ENCODE measurements around the gene HSPE1.
"Not testable (repeated sequence)": the region's sequence is repeated elsewhere in the genome, so short reads cannot be mapped to it uniquely, and the experiment has no call there.

HSPE1 gene

GRCh38 chr2:197498235-197498936, 1.8 kb upstream of the HSPE1 start:
- DNase-seq (ENCODE audit: low read depth in 2 of 3, low spot score in 2 of 3): no peak

- peak; percentile 27 to 37 (median 35) for DNase-seq (ENCODE audit: low read depth in 2 of 3, low spot score in 2 of 3)
Measured at GRCh38 chr2:197498937-197499593, 1.1 kb upstream of the HSPE1 start.

GRCh38 chr2:197500503-197501131, 438 bp downstream of the HSPE1 start:
- no peak for DNase-seq (ENCODE audit: low read depth in 2 of 3, low spot score in 2 of 3)

GRCh38 chr2:197502201-197502600, 2.0 kb downstream of the HSPE1 start:
- DNase-seq (ENCODE audit: low read depth in 2 of 3, low spot score in 2 of 3): no peak

GRCh38 chr2:197502685-197503084, 2.5 kb downstream of the HSPE1 start:
- DNase-seq (ENCODE audit: low read depth in 2 of 3, low spot score in 2 of 3): no peak

- DNase-seq (ENCODE audit: low read depth in 2 of 3, low spot score in 2 of 3): no peak
Measured at GRCh38 chr2:197504000-197504399, 3.8 kb downstream of the HSPE1 start.

GRCh38 chr2:197504512-197504911, 4.3 kb downstream of the HSPE1 start:
- DNase-seq (ENCODE audit: low read depth in 2 of 3, low spot score in 2 of 3): no peak

GRCh38 chr2:197506658-197507057, 6.5 kb downstream of the HSPE1 start:
- DNase-seq (ENCODE audit: low read depth in 2 of 3, low spot score in 2 of 3): no peak

- DNase-seq (ENCODE audit: low read depth in 2 of 3, low spot score in 2 of 3): no peak
Measured at GRCh38 chr2:197513915-197514314, 13.7 kb downstream of the HSPE1 start.

GRCh38 chr2:197514754-197515153, 14.6 kb downstream of the HSPE1 start:
- DNase-seq (ENCODE audit: low read depth in 2 of 3, low spot score in 2 of 3): no peak

- no peak for DNase-seq (ENCODE audit: low read depth in 2 of 3, low spot score in 2 of 3)
Measured at GRCh38 chr2:197515315-197515738, 15.1 kb downstream of the HSPE1 start.

- DNase-seq (ENCODE audit: low read depth in 2 of 3, low spot score in 2 of 3): peak; percentile 86 to 91 (median 89)
Measured at GRCh38 chr2:197515739-197516392, 15.7 kb downstream of the HSPE1 start, which contains the start of gene MOB4. TSS of gene MOB4 (plus strand) at chr2:197516066. CDS start at chr2:197516087, 21 bp downstream.

GRCh38 chr2:197516393-197516761, 16.2 kb downstream of the HSPE1 start:
- no peak for DNase-seq (ENCODE audit: low read depth in 2 of 3, low spot score in 2 of 3)

- no peak for DNase-seq (ENCODE audit: low read depth in 2 of 3, low spot score in 2 of 3)
Measured at GRCh38 chr2:197517150-197517549, 17.0 kb downstream of the HSPE1 start.

- no peak for DNase-seq (ENCODE audit: low read depth in 2 of 3, low spot score in 2 of 3)
Measured at GRCh38 chr2:197538412-197538811, 38.2 kb downstream of the HSPE1 start.

- DNase-seq (ENCODE audit: low read depth in 2 of 3, low spot score in 2 of 3): no peak
Measured at GRCh38 chr2:197539734-197540133, 39.6 kb downstream of the HSPE1 start.

- no peak for DNase-seq (ENCODE audit: low read depth in 2 of 3, low spot score in 2 of 3)
Measured at GRCh38 chr2:197543206-197543605, 43.0 kb downstream of the HSPE1 start.

GRCh38 chr2:197547163-197547900, 47.2 kb downstream of the HSPE1 start:
- no peak for DNase-seq (ENCODE audit: low read depth in 2 of 3, low spot score in 2 of 3)

- DNase-seq (ENCODE audit: low read depth in 2 of 3, low spot score in 2 of 3): no peak
Measured at GRCh38 chr2:197548582-197548981, 48.4 kb downstream of the HSPE1 start.

GRCh38 chr2:197551260-197551659, 51.1 kb downstream of the HSPE1 start:
- DNase-seq (ENCODE audit: low read depth in 2 of 3, low spot score in 2 of 3): not testable (repeated sequence)

Measured in activated CD8-positive, alpha-beta memory T cell treated with anti-CD3 and anti-CD28 coated beads for 48 hours (primary cell).